Measurements from ENCODE around the gene ABLIM1. TPM values are rescaled to one million over a fixed set of nuclear protein-coding genes. Genes with fewer than 3 reads are reported as not detected.
"Not testable (repeated sequence)": the region's sequence is repeated elsewhere in the genome, so short reads cannot be mapped to it uniquely, and the experiment has no call there.

ABLIM1 gene
- total RNA-seq, 6 donors from 2014 or later: 92.2 to 153 (median 131) TPM

GRCh38 chr10:114698271-114699061 lies 40.4 kb upstream of the ABLIM1 start:
- Histone ChIP-seq H3K4me1 (peaks cover 0 to 8% (median 5%) of the 10 kb centered on the region in 4 donors), H3K27me3 (no peaks in the 10 kb centered on the region), H3K36me3 (no peaks in the 10 kb centered on the region), H3K4me3 (no peak overlapping the region), H3K27ac (no peak overlapping the region), H3K9me3 (no peaks in the 10 kb centered on the region)
- peak in 1 of 2 donors; percentile 41 for ATAC-seq (ENCODE audit: low FRiP score in 2 of 2)
- DNase-seq: no peak
- no peak for TF ChIP-seq CTCF (IDR thresholded peaks at IDR 0.05)
- TF ChIP-seq EP300 (IDR thresholded peaks at IDR 0.05): no peak
- no peak for TF ChIP-seq POLR2AphosphoS5 (IDR thresholded peaks at IDR 0.05)
- no peak for TF ChIP-seq POLR2A (IDR thresholded peaks at IDR 0.05)

GRCh38 chr10:114697061-114697598 lies 39.1 kb upstream of the ABLIM1 start:
- no peaks in the 10 kb centered on the region for H3K9me3 ChIP-seq
- no peaks in the 10 kb centered on the region for H3K36me3 ChIP-seq
- TF ChIP-seq EP300 (IDR thresholded peaks at IDR 0.05) (peak in 1 of 4 donors; percentile 48), POLR2A (IDR thresholded peaks at IDR 0.05) (no peak), POLR2AphosphoS5 (IDR thresholded peaks at IDR 0.05) (peak in 1 of 2 donors; percentile 38), CTCF (IDR thresholded peaks at IDR 0.05) (no peak)
- H3K27me3 ChIP-seq: no peaks in the 10 kb centered on the region
- DNase-seq: peak; percentile 64 to 84
- peak; percentile 51 to 87 for ATAC-seq (ENCODE audit: low FRiP score in 2 of 2)
- no peak overlapping the region for H3K27ac ChIP-seq
- WGBS, 2 donors: 70 to 77% methylated on average over 9 to 10 of the region's 10 CpGs
- no peak overlapping the region for H3K4me3 ChIP-seq
- peaks cover 0 to 7% (median 5%) of the 10 kb centered on the region in 4 donors for H3K4me1 ChIP-seq

GRCh38 chr10:114696301-114696700 lies 38.2 kb upstream of the ABLIM1 start:
- peak in 1 of 2 donors; percentile 63 for ATAC-seq (ENCODE audit: low FRiP score in 2 of 2)
- H3K9me3 ChIP-seq, DNase-seq, H3K4me3 ChIP-seq, H3K27ac ChIP-seq, H3K27me3 ChIP-seq, H3K36me3 ChIP-seq, H3K4me1 ChIP-seq: not testable (repeated sequence)

GRCh38 chr10:114694752-114695151 lies 36.7 kb upstream of the ABLIM1 start:
- 55 to 67% methylated on average over 8 of the region's 8 CpGs for whole genome bisulfite sequencing, 2 donors
- H3K4me1 ChIP-seq: peaks cover 4 to 7% (median 6%) of the 10 kb centered on the region in 4 donors
- TF ChIP-seq CTCF (IDR thresholded peaks at IDR 0.05) (peak; percentile 30 to 51 (median 43)), POLR2AphosphoS5 (IDR thresholded peaks at IDR 0.05) (no peak)
- H3K36me3 ChIP-seq: no peaks in the 10 kb centered on the region
- H3K27me3 ChIP-seq: no peaks in the 10 kb centered on the region
- H3K4me3 ChIP-seq: no peak overlapping the region
- no peaks in the 10 kb centered on the region for H3K9me3 ChIP-seq
- ATAC-seq (ENCODE audit: low FRiP score in 2 of 2): no peak
- peak in 1 of 2 donors; percentile 44 for DNase-seq
- no peak overlapping the region for H3K27ac ChIP-seq

GRCh38 chr10:114694062-114694461 lies 36.0 kb upstream of the ABLIM1 start:
- Histone ChIP-seq H3K36me3 (no peaks in the 10 kb centered on the region), H3K27ac (no peak overlapping the region), H3K4me1 (peaks cover 4 to 7% (median 6%) of the 10 kb centered on the region in 4 donors), H3K9me3 (no peaks in the 10 kb centered on the region), H3K27me3 (no peaks in the 10 kb centered on the region), H3K4me3 (no peak overlapping the region)
- DNase-seq (no peak), ATAC-seq (ENCODE audit: low FRiP score in 2 of 2) (no peak)
- 43 to 47% methylated on average over 3 of the region's 3 CpGs for WGBS, 2 donors
- TF ChIP-seq CTCF (IDR thresholded peaks at IDR 0.05): no peak
- TF ChIP-seq EP300 (IDR thresholded peaks at IDR 0.05): no peak
- TF ChIP-seq POLR2A (IDR thresholded peaks at IDR 0.05): no peak
- TF ChIP-seq POLR2AphosphoS5 (IDR thresholded peaks at IDR 0.05): no peak
